AG20443 (cell line): ENCODE results near the gene SORCS2.

Experiments used
- DNase-seq: peaks from one replicate; pipeline ENCODE4 v3.0.0; 2012; ENCODE audit warnings: low spot score, mixed read lengths

Gene SORCS2

DNA sequence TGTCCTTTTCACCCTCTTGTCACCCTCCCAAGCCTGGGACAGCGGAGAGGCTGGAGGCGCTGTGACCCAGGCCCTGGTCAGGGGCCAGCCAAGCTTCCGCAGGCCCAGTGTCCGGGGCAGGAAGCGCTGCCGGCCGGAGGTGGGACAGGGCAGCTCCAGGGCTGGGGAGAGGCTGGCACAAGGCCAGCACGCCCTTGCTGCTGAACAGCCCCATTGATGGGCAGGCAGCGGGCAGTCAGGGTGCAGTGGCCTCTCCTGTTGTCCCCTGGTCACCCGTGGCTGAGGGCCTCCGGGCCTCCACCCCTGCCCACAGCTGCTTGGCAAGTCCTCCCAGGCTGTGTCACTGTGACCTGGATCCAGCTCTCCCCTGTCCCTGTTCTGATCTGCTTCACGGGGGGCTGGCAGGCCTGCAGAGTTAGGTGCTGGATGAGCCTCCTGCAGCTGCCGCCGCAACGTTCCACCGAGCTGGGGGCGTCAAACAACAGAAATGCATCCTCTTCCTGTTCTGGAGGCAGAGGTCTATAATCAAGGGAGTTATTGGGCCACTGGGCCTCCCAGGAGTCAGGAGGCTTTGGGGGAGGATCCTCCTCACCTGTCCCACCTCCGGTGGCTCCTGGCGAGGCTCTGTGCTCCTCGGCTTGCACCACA is 134.5 kb downstream of the SORCS2 start:
- DNase-seq, result no peak

DNA sequence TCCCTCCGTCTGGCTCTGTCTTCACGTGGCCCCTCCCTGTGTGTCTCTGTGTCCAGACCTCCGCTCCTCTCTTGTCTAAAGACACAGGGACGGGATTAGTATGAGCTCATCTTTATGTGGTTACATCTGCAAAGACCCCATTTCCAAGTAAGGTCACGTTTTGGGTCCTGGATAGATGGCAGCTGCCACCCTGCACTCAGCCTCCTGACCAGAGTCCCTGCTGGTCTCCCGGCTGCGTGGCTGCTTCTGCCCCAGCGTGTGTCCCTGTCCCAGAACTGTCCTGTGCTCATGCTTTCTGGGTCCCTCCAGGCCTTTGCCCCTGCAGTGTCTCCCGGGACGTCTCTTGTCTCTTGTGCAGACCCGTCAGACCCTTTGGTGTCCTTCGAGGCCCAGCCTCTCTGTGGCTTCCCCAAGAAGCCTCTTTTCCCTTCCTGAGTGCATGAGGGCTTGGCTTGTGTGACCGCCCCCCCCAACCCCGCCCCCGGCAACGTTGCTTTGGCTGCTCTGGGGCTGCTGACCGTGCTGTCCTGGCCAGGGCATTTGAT is 135.1 kb downstream of the SORCS2 start:
- no peak for DNase-seq

DNA sequence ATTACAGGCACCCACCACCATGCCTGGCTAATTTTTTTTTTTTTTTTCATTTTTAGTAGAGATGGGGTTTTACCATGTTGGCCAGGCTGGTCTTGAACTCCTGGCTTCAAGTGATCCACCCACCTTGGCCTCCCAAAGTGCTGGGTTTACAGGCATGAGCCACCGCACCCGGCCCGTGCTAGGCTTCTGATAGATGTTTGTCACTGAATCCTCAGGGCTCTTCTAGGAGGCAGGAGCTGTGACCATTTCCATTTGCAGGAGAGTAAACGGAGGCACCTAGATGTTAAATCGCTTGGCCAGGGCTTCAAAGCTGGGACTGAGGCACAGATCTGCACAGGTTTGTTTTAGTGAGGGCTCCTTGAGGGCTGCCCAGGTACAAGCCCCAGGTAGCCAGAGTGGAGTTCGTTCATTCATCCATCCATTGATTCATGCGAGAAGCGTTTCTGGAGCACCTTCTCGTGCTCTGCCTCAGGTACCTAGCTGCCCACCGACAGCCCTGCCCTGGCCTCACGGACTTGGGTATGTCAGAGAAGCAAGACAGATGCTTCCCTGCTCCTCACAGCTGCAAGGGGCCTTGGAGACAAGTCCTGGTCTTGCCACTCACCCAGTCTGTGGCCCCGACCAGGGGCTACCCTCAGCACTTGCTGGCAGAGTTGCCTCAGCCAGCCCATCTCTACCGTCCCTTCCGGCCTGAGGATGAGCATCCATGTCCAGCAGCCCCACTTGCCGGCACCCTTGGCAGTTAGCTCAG is 136.0 kb downstream of the SORCS2 start:
- no peak for DNase-seq

DNA sequence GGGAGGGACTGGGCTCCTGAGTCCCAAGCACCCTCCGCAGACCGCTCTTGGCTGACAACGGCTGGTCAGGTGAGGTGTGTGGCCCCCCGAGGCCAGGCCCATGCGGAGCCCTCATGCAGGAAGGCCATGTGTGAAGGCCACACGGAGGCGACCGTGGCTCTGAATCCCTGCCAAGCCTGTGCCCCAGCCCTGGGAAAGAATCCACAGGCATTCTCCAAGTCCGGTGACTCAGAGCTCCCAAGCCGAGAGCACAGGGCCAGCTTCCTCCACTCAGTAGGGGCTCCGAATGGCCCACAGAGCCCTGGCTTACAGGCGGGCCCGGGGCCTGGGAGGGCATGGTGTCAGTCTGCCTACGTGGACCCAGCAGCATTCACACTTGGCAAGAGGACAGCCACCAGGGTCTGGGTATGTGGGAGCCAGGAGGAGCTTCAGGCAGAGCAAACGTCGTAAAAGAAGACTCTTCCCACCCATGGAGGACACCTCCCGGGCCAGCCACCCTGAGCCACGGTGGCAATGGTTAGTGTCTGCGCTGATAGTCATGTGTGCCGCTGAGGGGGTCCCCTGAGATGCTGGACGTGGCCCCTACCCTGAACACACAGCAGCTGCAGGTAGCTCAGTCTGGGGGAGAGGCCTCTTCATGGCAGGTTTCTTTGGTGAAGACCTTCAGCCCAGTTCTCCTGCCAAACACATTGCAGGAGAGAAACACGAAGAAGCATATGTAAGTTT is 136.7 kb downstream of the SORCS2 start:
- peak; percentile 95 for DNase-seq

DNA sequence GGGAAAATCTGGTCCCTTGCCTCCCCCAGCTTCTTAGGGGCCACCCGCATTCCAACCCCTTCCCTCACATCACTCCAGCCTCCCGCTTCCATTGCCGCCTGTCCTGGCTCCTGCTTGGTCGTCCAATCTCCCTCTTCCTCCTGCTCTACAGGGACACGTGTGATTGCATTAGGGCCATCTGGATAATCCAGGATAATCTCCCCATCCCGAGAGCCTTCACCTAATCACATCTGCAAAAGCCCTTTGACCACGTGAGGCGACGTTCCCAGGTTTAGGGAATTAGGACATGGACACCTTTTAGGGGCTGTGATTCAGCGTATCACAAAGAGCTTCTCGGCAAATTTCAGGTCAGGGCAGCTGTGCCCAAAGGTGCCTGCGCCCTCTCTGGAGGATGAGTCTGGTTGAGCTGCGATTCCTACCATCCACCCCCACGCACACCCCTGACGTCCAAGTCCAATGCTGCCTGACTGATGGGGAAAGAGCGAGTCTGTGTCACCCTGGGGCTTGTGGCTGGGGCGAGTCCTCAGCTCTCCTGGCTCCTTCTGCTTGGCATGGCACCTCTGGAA is 137.8 kb downstream of the SORCS2 start:
- DNase-seq, result no peak

DNA sequence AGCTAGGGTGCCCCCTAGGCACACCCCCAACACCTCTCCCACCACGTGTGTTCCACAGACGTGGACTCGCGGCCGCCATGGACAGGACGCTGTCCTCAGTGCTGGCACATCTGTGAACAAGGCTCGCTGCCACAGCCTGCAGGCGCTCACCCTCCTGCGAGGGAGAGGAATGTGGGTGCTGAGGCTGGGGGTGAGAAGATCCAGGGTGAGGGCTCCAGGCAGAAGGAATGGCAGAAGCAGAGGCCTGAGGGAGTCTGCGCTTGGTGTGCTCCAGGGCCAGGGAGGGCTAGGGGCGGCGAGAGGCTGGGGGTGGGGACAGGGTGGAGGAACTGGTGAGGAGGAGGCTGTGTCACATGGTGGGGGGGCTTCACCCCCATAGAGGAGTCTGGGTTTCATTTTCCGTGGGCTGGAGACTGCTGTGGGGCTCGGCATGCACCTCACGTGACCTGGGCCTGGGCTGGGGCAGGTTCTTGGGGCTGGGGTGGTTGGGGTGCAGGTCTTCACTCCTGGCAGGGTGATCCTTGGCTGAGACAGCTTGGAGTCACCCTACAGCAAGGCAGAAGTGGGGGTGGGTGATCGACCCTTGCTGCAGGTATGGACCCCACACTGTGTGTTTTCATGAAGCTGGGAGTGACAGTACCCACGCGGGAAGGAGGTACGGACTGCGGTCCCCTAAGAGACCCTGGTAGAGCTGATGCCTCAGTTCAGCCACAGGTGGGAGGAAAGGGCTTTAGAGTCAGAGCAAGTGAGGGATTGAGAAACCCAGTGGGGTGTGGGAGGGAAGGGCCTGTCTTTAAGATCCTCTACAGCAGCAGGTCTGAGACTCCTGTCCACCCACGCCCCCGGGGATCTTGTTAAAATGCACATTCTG is 138.7 kb downstream of the SORCS2 start:
- no peak for DNase-seq

DNA sequence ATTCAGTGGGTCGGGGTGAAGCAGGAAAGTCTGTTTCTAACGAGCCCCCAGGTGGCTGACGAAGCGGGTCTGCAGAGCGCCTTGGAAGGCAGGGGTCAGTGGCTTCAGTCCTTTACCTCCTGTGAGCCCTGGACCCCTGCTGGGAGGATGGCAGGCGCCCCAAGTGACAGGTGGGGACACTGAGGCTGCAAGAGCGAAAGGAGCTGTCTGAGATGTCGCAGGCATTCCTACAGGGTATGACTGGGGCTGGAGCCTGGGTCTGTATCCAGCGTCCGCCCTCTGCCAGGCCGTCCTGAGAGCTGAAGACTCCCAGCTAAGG is 139.3 kb downstream of the SORCS2 start:
- DNase-seq, result no peak

DNA sequence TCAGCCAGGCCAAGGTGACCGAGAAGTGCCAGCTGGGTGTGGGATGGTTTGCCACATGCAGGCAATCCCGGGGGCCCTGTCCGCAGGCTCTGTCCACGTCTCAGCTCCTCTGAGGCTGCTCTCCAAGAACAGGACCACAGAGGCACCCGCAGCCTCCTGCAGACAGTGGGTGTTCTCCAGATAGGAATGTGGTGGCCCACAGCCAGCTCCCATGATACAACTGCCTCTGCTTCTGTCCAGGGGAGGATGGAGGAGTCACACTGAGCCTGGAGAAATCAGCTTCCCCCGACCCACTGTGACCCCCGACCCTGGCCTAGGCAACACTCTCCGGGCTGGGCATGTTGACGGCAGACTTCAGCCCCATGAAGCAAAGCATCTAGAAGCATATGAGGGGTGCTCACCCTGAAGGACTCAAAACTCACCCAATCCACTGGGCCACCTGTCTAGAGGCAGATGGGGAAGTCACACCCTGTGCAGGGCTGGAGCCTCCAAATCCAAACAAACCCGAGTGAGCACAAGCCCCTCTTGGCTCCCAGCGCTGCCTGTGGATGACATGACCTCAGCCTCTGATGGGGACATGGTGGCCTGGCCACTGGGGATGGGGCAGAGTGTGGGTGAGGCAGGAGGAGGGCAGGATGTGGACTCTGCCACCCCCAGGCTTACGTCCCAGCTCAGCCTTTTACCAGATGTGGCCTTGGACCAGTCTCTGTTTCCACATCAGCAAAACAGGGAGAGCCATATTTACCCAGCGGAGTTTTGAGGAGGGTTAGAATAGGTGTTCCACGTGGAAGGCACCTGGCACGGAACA is 140.1 kb downstream of the SORCS2 start:
- peak; percentile 77 for DNase-seq

DNA sequence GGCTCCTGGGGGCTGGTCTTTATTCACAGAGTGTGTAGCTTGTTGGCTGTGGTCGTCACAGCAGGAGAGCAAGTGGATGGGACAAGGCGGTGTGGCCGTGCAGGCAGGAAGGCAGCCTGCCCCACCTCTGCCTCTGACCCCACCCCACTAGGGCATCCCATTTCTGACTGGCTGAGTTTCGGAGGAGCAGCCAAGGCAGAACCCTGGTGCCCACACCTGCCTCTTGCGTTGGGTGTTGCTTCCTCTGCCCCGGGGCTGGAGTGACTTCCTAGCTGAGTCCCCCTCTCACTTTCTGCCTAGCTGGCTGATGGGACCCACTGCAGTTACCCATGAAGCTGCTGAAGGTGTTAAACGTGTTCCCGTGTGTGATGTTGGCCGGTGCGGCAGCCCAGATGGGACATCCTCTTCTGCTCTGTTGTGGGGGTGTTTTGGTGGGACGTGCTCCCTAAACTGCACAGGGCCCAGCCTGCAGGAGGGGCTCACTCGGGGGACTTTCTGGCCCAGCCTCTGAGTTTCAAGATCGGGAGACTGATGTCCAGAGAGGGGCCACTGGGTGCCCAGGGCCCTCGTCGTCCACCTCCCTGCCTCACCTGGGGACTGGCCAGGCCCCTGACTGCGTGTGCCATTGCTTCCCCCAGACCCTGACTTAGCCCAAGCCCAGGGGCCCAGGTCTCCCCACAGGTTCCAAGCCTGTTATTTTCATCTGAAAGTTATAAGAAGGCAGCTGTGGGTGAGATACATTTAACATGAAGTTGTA is 140.9 kb downstream of the SORCS2 start:
- no peak for DNase-seq

DNA sequence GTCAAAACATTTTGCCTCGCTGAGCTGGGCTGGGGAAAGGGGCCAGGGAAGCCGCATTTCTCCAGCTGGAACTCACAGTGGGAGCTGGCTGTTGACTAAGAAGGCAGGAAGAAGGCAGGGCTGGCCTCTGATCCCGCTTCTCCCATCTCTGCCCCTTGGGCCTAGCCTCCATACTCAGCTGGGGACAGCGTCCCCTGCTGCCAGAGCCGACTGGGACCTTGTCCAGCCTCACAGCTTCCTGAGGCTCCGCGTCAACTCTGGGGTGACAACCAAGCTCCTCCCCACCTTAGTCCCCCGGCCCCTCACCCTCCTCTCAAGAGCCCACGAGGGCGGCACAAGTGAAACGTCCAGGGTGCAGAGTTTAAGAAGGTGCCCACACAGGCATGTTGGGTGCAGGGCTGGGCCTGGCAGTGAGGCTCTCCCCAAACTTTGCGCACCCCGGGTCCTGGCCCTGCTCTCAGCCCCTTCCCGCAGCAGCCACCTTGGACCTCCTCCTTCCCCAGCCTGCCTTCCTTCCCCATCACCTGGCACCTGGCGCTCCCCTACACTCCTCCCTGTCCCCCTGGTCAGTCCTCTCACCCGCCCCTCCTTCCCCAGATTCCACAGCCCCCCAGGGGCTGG is 141.6 kb downstream of the SORCS2 start:
- DNase-seq, result no peak

DNA sequence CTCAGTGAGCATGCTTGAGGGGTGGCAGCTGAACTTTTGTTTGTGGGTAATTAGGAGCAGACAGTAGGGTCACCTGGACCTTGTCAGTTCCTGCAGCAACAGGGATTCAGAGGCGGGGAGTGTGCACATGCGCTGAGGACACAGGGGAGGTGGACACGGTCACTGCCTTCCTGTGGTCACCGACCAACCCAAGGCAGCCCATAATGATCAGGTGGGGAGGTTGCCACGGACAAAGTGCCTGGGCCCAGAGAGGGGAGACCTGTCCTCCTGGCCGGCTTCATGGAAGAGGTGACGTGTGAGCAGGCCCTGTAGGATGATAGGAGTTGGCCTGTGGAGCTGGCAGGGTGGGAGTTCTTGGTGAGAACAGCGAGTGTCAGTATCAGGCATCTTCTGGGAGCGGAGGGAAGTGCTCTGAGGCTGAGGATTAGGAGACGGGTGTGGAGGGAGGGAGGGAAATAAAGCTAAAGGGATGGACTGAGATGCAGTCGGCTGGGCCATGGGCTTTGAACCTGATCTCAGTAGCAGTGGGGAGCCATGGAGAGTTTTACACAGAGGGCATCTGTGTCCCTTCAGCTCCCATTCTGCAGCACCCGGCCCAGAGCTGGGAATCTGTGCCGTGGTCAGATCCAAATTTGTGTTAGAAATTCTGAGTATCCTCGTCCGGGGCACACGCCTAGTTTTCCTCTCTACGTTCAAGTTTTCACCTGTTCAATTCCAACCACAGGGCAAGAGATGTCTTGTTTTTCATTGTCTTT is 142.4 kb downstream of the SORCS2 start:
- no peak for DNase-seq

DNA sequence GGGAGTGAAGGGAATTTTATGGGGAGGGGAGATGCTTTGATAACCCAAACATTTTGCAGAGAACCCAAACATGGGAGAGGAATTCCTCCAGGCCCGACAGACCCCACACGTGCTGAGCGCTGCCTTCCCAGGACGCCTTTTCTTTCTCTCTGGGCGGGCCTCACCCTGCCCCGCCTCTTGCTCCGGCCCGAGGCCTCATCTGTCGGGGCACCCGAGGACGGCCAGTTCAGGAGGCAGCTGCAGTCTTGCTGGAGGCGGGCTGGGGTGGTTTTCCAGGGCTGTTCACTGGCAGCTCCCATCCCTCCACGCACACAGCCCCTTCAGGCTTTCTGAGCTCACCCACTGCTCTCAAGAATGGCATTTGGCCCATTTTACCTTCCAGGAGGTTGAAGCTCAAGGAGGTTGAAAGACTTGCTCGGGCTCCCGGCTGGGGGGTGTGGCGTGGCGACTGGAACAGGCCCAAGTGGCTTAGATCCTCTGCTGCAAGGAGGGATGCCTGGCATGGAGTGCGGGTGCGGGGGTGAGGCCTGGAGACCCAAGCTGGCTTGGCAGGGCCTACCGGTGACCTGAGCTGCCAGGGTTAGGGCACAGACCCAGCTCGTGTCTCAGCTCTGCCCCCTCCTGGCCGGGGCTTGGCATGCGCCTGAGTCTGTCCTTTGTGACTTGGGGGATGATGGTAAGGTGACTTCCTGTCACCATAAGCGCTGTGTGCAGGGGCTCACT is 143.2 kb downstream of the SORCS2 start:
- peak; percentile 80 for DNase-seq

DNA sequence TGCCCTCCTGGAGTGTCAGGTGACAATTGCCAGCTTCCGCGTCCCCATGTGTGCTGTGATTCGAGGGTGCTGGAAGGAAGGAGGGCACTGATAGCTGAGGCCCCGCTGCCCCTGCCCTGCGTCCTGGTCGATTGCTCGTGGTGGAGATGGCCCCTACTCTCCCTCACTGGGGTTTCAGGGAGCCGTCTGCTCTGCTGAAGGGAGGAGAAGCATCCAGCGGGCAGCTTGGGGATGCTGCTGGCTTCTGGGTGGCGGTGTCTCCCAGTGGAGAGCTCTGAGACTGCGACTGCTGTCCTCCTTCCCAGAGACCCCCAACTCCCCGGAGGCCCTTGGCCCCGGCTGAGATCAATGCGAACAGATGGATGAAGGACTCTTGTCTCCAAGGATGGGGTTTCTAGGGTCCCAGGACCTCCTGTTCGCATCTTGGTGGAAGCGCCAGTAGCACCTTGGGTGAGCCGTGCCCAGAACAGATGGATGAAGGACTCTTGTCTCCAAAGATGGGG is 143.8 kb downstream of the SORCS2 start:
- DNase-seq, result no peak

DNA sequence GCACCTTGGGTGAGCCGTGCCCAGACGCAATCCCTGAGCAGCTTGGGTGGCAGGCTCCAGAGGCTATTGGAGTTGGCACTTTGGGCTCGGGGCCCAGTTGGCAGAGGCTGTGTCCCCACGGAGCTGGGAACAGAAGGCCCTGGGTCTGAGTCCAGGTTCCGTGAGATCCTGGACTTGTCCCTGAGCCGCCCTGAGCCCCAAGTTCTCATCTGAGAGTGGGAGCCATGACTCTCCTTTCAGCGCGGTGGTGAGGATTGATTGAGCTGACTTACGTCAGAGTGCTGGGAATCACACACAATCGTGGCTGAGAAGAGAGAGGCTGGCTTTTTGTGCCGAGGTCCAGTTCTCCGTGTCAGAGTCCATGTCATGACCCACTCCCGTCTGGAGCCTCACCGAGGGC is 144.4 kb downstream of the SORCS2 start:
- no peak for DNase-seq

DNA sequence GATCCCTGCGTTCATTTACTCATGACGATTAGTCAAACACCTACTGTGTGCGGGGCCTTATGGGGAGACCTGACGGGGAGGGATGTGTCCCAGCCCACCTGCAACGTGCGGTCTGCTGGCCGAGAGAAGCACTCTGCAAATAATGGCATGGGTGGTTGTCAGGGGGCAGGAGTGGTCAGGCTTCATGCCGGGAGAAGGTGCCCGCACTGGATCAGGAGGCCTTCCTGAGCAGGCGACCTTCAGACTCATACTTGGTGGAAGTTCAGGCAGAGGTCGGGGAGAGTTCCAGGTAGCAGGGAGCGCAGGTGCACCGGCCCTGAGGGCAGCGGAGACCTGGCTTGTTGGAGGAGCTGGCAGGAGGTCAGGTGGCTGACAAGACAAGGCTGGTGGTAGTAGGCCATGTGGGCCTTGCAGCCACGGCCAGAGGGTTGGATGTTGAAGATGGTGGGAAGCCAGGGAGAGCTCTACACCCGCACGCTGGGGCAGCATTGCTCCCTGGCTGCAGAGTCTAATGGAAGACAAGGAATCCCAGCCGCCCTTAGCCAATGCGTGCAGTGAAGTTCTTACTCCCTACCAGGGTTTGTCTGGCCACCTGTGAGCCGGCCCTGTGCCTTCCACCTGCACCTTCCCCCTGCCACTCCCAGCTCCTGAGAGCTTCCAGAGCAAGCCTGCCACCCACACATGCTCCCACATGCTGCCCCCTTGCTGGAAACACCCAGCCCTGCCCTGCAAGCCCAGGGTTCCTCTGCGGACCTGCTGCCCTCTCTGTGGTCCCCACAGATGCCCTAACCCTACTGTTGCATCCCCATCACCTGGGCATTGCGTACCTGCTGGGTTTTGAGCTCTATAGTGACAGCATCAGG is 145.1 kb downstream of the SORCS2 start:
- no peak for DNase-seq

DNA sequence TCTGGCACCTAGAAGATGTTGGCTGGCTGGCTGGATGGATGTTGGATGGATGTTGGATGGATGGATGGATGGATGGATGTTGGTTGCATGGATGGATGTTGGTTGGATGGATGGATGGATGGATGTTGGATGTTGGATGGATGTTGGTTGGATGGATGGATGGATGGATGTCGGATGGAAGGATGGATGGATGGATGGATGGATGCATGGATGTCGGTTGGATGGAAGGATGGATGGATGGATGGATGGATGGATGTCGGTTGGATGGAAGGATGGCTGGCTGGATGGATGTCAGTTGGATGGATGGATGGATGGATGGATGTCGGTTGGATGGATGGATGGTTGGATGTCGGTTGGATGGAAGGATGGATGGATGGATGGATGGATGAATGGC is 145.7 kb downstream of the SORCS2 start:
- no peak for DNase-seq
